ENCODE measurements around the gene MAST4. TPM values are rescaled to one million over a fixed set of nuclear protein-coding genes. Genes with fewer than 3 reads are reported as not detected.

Gene MAST4
- total RNA-seq, 1 experiment from 2014 or later, result 11.8 TPM

- no peaks in the 10 kb centered on the region for H4K20me1 ChIP-seq (ENCODE audit: insufficient read depth, low read depth, low read length)
- H2AFZ ChIP-seq (ENCODE audit: low read length), result peak overlapping the region; percentile 75; the same call in 1 of the 2 replicates
- H3K79me2 ChIP-seq (ENCODE audit: low read length), result no peaks in the 10 kb centered on the region
- H3K9me3 ChIP-seq (ENCODE audit: low read length), result no peaks in the 10 kb centered on the region
- no peaks in the 10 kb centered on the region for H3K36me3 ChIP-seq (ENCODE audit: insufficient read depth, low read length)
- H3K4me2 ChIP-seq (ENCODE audit: low read depth, low read length, poor library complexity, severe bottlenecking), result peak overlapping the region; percentile 70
- peak overlapping the region; percentile 87 for H3K27ac ChIP-seq (ENCODE audit: low read length)
- no peaks in the 10 kb centered on the region for H3K9me2 ChIP-seq (replicated peaks; ENCODE audit: insufficient read depth, low read length)
- peaks cover 54% of the 10 kb centered on the region for H3K4me1 ChIP-seq (ENCODE audit: low read length)
- H3K4me3 ChIP-seq (ENCODE audit: low read length), result peak overlapping the region; percentile 33; the same call in 1 of the 2 replicates
- peak overlapping the region; percentile 49 for H3K9ac ChIP-seq (ENCODE audit: low read length)
- no peaks in the 10 kb centered on the region for H3K27me3 ChIP-seq (ENCODE audit: low read length)
- peak; percentile 92 for DNase-seq
These were observed 613.1 kb downstream of the MAST4 start for GRCh38 chr5:67209141-67209771.

DNA sequence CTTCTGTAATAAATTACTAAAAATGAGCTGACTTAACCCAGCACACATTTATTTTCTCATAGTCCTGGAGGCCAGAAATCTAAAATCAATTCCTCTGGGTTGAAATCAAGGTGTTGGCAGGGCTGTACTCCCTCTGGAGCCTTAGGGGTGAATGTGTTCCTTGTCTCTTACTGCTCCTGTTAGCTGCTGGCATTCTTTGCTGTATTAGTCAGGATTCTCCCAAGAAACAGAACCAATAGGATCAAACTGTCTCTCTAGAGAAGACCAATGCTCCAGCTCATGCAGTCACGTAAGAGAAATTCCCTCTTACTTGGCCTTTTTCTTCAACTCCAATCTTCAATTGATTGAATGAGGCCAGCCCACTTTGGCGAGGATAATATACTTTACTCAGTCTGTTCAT, 615.7 kb downstream of the MAST4 start:
- H3K9me3 ChIP-seq (ENCODE audit: low read length), result no peaks in the 10 kb centered on the region
- H3K36me3 ChIP-seq (ENCODE audit: insufficient read depth, low read length), result no peaks in the 10 kb centered on the region
- peak; percentile 37 for DNase-seq
- H3K79me2 ChIP-seq (ENCODE audit: low read length), result no peaks in the 10 kb centered on the region
- H2AFZ ChIP-seq (ENCODE audit: low read length), result no peak overlapping the region
- no peaks in the 10 kb centered on the region for H4K20me1 ChIP-seq (ENCODE audit: insufficient read depth, low read depth, low read length)
- H3K4me3 ChIP-seq (ENCODE audit: low read length), result no peak overlapping the region
- H3K27ac ChIP-seq (ENCODE audit: low read length), result no peak overlapping the region
- peaks cover 46% of the 10 kb centered on the region for H3K4me1 ChIP-seq (ENCODE audit: low read length)
- no peaks in the 10 kb centered on the region for H3K9me2 ChIP-seq (replicated peaks; ENCODE audit: insufficient read depth, low read length)
- no peaks in the 10 kb centered on the region for H3K27me3 ChIP-seq (ENCODE audit: low read length)
- H3K4me2 ChIP-seq (ENCODE audit: low read depth, low read length, poor library complexity, severe bottlenecking), result no peak overlapping the region
- H3K9ac ChIP-seq (ENCODE audit: low read length), result no peak overlapping the region

DNA sequence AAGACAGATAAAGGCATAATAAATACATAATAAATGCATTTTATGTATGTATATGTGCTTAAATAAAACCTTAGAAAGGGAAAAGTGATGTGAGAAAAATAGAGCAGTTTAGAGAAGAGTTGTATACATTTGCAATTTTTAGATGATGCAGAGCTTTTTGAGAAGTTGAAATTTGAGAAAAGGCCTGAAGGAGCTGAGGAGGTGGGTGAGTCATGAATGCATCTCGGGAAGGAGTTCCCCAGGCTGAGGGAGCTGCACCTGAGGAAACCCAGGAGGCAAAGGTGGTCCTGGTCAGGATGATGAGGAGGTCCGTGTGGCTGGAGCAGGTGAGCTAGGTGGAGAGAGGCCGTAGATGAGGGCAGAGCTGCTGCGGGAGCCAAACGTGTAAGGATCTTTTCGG, 617.8 kb downstream of the MAST4 start:
- peak; percentile 34 for DNase-seq
- no peak overlapping the region for H3K4me3 ChIP-seq (ENCODE audit: low read length)
- H3K9ac ChIP-seq (ENCODE audit: low read length), result no peak overlapping the region
- no peaks in the 10 kb centered on the region for H3K9me3 ChIP-seq (ENCODE audit: low read length)
- H3K36me3 ChIP-seq (ENCODE audit: insufficient read depth, low read length), result no peaks in the 10 kb centered on the region
- no peaks in the 10 kb centered on the region for H4K20me1 ChIP-seq (ENCODE audit: insufficient read depth, low read depth, low read length)
- H3K27me3 ChIP-seq (ENCODE audit: low read length), result no peaks in the 10 kb centered on the region
- no peak overlapping the region for H2AFZ ChIP-seq (ENCODE audit: low read length)
- H3K79me2 ChIP-seq (ENCODE audit: low read length), result no peaks in the 10 kb centered on the region
- no peaks in the 10 kb centered on the region for H3K9me2 ChIP-seq (replicated peaks; ENCODE audit: insufficient read depth, low read length)
- H3K4me1 ChIP-seq (ENCODE audit: low read length), result peaks cover 27% of the 10 kb centered on the region
- H3K4me2 ChIP-seq (ENCODE audit: low read depth, low read length, poor library complexity, severe bottlenecking), result no peak overlapping the region
- no peak overlapping the region for H3K27ac ChIP-seq (ENCODE audit: low read length)

DNA sequence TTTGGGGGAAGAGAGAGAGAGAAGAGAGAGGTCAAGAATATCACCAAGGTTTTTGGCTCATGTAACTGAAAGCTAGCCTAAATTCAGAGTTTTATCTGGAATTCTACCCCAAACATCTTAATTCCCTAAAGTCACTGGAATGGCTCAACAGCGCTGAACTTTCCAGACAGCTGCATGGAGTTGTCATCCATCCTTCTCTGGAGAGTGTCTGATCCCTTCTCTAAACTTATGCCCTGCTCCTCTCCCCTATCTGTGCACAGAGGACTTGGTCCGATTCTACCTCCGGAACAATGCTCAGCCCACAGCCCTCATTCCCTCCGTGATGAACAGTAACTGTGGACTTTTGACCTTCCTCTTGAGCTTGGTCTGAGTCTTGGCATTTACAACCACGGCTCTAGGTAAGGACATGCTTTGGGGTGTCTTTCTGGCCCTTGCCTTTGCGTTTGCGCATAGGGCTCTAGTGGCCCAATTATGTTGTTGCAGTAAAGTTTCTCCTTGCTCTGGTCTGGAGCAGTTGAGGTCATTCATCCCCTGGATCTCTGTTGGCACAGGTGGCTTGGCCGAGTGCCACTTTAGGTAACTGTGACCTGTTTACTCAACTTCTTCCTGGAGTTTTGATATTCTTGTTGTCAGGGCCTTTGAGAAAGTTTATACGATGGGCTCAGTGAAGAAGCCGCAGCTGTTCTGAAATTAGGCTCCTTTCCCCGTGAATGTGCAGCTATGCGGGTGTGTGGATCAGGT, 618.7 kb downstream of the MAST4 start:
- H3K27me3 ChIP-seq (ENCODE audit: low read length), result no peaks in the 10 kb centered on the region
- DNase-seq, result no peak
- H4K20me1 ChIP-seq (ENCODE audit: insufficient read depth, low read depth, low read length), result no peaks in the 10 kb centered on the region
- no peak overlapping the region for H3K9ac ChIP-seq (ENCODE audit: low read length)
- H3K4me3 ChIP-seq (ENCODE audit: low read length), result no peak overlapping the region
- no peak overlapping the region for H2AFZ ChIP-seq (ENCODE audit: low read length)
- no peaks in the 10 kb centered on the region for H3K9me2 ChIP-seq (replicated peaks; ENCODE audit: insufficient read depth, low read length)
- H3K79me2 ChIP-seq (ENCODE audit: low read length), result no peaks in the 10 kb centered on the region
- no peaks in the 10 kb centered on the region for H3K36me3 ChIP-seq (ENCODE audit: insufficient read depth, low read length)
- no peaks in the 10 kb centered on the region for H3K9me3 ChIP-seq (ENCODE audit: low read length)
- H3K4me2 ChIP-seq (ENCODE audit: low read depth, low read length, poor library complexity, severe bottlenecking), result peak overlapping the region; percentile 67
- no peak overlapping the region for H3K27ac ChIP-seq (ENCODE audit: low read length)
- H3K4me1 ChIP-seq (ENCODE audit: low read length), result peaks cover 21% of the 10 kb centered on the region

DNA sequence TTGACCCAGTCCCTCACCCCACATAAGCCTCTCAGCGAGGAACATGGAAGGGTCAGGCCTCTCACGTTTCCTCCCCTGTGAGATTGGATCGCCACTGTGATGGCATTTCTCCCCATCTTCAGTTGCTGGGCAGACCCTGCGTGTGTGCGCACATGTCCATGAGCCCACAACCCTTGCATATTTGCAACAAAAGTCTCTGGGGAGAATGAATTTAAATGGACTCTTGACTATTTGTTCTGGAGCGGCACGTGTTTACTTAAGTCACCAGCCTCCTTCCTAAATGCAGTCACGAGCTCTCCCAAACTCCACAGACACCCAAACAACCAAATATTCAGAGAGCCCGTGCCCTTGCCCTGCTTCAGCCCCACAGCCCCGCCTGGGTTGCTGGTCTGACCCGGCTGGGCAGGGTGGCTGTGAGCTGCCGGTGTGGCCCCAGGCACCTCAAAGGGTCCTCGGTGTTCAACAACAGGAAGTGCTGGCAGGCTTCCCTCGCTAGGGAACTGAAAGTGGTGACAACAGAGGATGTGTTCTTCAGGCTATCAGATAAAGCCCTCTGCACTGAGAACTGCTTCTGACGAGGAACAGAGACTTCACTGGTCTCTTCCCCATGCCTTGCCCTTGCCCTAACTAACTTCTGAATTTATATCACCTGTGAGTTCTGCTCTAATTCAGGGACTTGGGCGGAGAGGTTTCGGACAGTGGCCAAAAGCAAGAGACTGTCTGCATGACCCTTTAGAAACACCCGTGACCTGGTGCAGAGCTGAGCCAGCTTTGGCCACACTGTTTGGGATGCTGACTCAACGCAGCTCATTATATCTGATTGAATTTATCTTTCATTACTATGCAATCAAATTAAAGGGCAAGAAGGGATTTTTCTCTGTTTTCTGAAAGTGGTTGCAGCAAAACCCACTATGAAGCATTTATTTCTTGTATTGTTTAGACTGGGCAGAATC, 619.6 kb downstream of the MAST4 start:
- peak overlapping the region; percentile 44 for H3K4me3 ChIP-seq (ENCODE audit: low read length)
- H3K27me3 ChIP-seq (ENCODE audit: low read length), result no peaks in the 10 kb centered on the region
- H3K4me1 ChIP-seq (ENCODE audit: low read length), result peaks cover 21% of the 10 kb centered on the region
- no peaks in the 10 kb centered on the region for H3K9me3 ChIP-seq (ENCODE audit: low read length)
- H3K79me2 ChIP-seq (ENCODE audit: low read length), result no peaks in the 10 kb centered on the region
- peak overlapping the region; percentile 73 for H2AFZ ChIP-seq (ENCODE audit: low read length)
- H4K20me1 ChIP-seq (ENCODE audit: insufficient read depth, low read depth, low read length), result no peaks in the 10 kb centered on the region
- no peaks in the 10 kb centered on the region for H3K9me2 ChIP-seq (replicated peaks; ENCODE audit: insufficient read depth, low read length)
- H3K36me3 ChIP-seq (ENCODE audit: insufficient read depth, low read length), result no peaks in the 10 kb centered on the region
- DNase-seq, result peak; percentile 94
- peak overlapping the region; percentile 54 for H3K9ac ChIP-seq (ENCODE audit: low read length)
- H3K27ac ChIP-seq (ENCODE audit: low read length), result peak overlapping the region; percentile 59
- H3K4me2 ChIP-seq (ENCODE audit: low read depth, low read length, poor library complexity, severe bottlenecking), result peak overlapping the region; percentile 67

DNA sequence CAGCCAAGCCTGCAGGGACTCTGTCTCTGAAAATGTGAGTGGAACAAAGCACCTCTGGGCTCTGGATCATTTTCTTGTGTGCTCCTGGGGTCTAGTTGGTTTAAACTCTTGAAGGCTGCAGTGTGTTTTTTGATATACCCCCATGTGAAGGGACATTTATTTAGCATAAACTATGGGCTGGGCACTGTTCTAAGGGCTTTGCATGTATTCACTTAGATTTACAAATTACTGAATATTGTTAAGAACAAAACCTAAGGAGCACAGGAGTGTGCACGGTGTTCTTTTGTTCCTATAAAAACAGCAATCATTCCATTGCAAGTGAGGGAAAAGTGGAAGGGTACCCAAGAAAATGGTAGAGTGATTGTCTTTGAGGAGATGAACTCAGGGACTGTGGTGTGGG, 620.4 kb downstream of the MAST4 start:
- Histone ChIP-seq H3K27me3 (ENCODE audit: low read length) (no peaks in the 10 kb centered on the region), H3K79me2 (ENCODE audit: low read length) (no peaks in the 10 kb centered on the region), H3K36me3 (ENCODE audit: insufficient read depth, low read length) (no peaks in the 10 kb centered on the region), H3K9me2 (replicated peaks; ENCODE audit: insufficient read depth, low read length) (no peaks in the 10 kb centered on the region), H3K9me3 (ENCODE audit: low read length) (no peaks in the 10 kb centered on the region), H3K4me1 (ENCODE audit: low read length) (peaks cover 24% of the 10 kb centered on the region), H3K9ac (ENCODE audit: low read length) (peak overlapping the region; percentile 54), H2AFZ (ENCODE audit: low read length) (peak overlapping the region; percentile 73), H4K20me1 (ENCODE audit: insufficient read depth, low read depth, low read length) (no peaks in the 10 kb centered on the region), H3K4me2 (ENCODE audit: low read depth, low read length, poor library complexity, severe bottlenecking) (peak overlapping the region; percentile 67), H3K27ac (ENCODE audit: low read length) (peak overlapping the region; percentile 59), H3K4me3 (ENCODE audit: low read length) (peak overlapping the region; percentile 44)
- peak; percentile 48 for DNase-seq

Data from Karpas-422 (cell line).